Fibroblast of skin of back (primary cell): ENCODE results near the gene IQGAP2.

Experiments
- DNase-seq: peaks from one replicate; pipeline ENCODE4 v3.0.0-alpha.2; 2013

IQGAP2 gene

GRCh38 chr5:76476474-76477038 is 73.5 kb downstream of the IQGAP2 start:
- DNase-seq: no peak

- no peak for DNase-seq
Observed at GRCh38 chr5:76477061-76477460, 74.0 kb downstream of the IQGAP2 start.

GRCh38 chr5:76477571-76477970 is 74.5 kb downstream of the IQGAP2 start:
- DNase-seq: no peak

GRCh38 chr5:76479281-76479680 is 76.2 kb downstream of the IQGAP2 start:
- DNase-seq: no peak

GRCh38 chr5:76479973-76480667 is 77.0 kb downstream of the IQGAP2 start:
- DNase-seq: peak; percentile 17

GRCh38 chr5:76482984-76483383 is 79.9 kb downstream of the IQGAP2 start:
- no peak for DNase-seq

- no peak for DNase-seq
Observed at GRCh38 chr5:76483433-76483832, 80.3 kb downstream of the IQGAP2 start.

GRCh38 chr5:76483881-76484280 is 80.8 kb downstream of the IQGAP2 start:
- no peak for DNase-seq

GRCh38 chr5:76485511-76485910 is 82.4 kb downstream of the IQGAP2 start:
- DNase-seq: no peak

GRCh38 chr5:76487386-76487785 is 84.3 kb downstream of the IQGAP2 start:
- no peak for DNase-seq

- no peak for DNase-seq
Observed at GRCh38 chr5:76487821-76488220, 84.7 kb downstream of the IQGAP2 start.

- DNase-seq: no peak
Observed at GRCh38 chr5:76488969-76489368, 85.9 kb downstream of the IQGAP2 start.

- DNase-seq: no peak
Observed at GRCh38 chr5:76489877-76490688, 87.0 kb downstream of the IQGAP2 start.

- DNase-seq: no peak
Observed at GRCh38 chr5:76490960-76491359, 87.9 kb downstream of the IQGAP2 start.

- DNase-seq: no peak
Observed at GRCh38 chr5:76492819-76493189, 89.7 kb downstream of the IQGAP2 start.

GRCh38 chr5:76493190-76493837 is 90.2 kb downstream of the IQGAP2 start:
- DNase-seq: no peak

GRCh38 chr5:76494201-76494600 is 91.1 kb downstream of the IQGAP2 start:
- no peak for DNase-seq

GRCh38 chr5:76495870-76496269 is 92.8 kb downstream of the IQGAP2 start:
- no peak for DNase-seq

- DNase-seq: no peak
Observed at GRCh38 chr5:76497065-76497460, 94.0 kb downstream of the IQGAP2 start.

GRCh38 chr5:76497986-76498717 is 95.1 kb downstream of the IQGAP2 start:
- DNase-seq: no peak

GRCh38 chr5:76499507-76500161 is 96.5 kb downstream of the IQGAP2 start:
- no peak for DNase-seq
